OCI-LY7 (cell line): ENCODE measurements around the gene NUDCD3. TPM values are rescaled to one million over a fixed set of nuclear protein-coding genes. Genes with fewer than 3 reads are reported as not detected.

ENCODE experiments used
- BruUV-seq: library from RNA; stranded (reverse); fragments of 400-500 nt; replicated peaks from 2 replicates; lab custom pipeline; 2021; lab: Mats Ljungman, UMichigan
- CTCF ChIA-PET: fragments of 300-600 bp; sonication (Branson Sonifier 250); formaldehyde crosslinking; loops from one replicate; lab custom pipeline; 2022; ENCODE audit warnings: antibody characterized with exemption; ENCODE audit not compliant: unreplicated experiment; lab: Charles Lee
- POLR2A ChIA-PET: fragments of 300-600 bp; sonication (Branson Sonifier 250); formaldehyde crosslinking; loops from one replicate; lab custom pipeline; 2022; ENCODE audit warnings: antibody characterized with exemption; lab: Charles Lee
- DNase-seq: peaks from one replicate; pipeline ENCODE4 v3.0.0-alpha.2; 2015; ENCODE audit warnings: low spot score
- H2AFZ ChIP-seq: fragments of 200-600 bp; sonication (generic), shearing (Covaris generic); 2 replicates; pipeline ENCODE4 v1.6.1; 2014; ENCODE audit warnings: mild to moderate bottlenecking, antibody characterized with exemption, low read length, moderate library complexity
- H3K27ac ChIP-seq: fragments of 200-600 bp; sonication (generic); 2 replicates; pipeline ENCODE4 v1.5.1; 2014; ENCODE audit warnings: mixed run types, low read depth, mild to moderate bottlenecking, moderate library complexity, low read length, inconsistent platforms; ENCODE audit not compliant: poor library complexity, severe bottlenecking
- H3K36me3 ChIP-seq: fragments of 200-600 bp; sonication (generic); 2 replicates; pipeline ENCODE4 v1.6.1; 2014; ENCODE audit warnings: mild to moderate bottlenecking, antibody characterized with exemption, low read length, moderate library complexity, mixed read lengths; ENCODE audit not compliant: insufficient read depth
- H3K4me1 ChIP-seq: fragments of 200-600 bp; sonication (generic); 2 replicates; pipeline ENCODE4 v1.5.1; 2014; ENCODE audit warnings: mild to moderate bottlenecking, low read length; ENCODE audit not compliant: insufficient read depth, poor library complexity, severe bottlenecking
- H3K4me2 ChIP-seq: fragments of 200-600 bp; sonication (generic); 2 replicates; pipeline ENCODE4 v1.6.1; 2014; ENCODE audit warnings: mild to moderate bottlenecking, low read length
- H3K4me3 ChIP-seq: fragments of 200-600 bp; sonication (generic); 2 replicates; pipeline ENCODE4 v1.5.1; 2014; ENCODE audit warnings: mild to moderate bottlenecking, low read depth, low read length; ENCODE audit not compliant: poor library complexity, severe bottlenecking
- H3K79me2 ChIP-seq: fragments of 200-600 bp; sonication (generic); 2 replicates; pipeline ENCODE4 v1.6.1; 2016; ENCODE audit warnings: low read depth, mild to moderate bottlenecking, low read length, moderate library complexity, mixed read lengths; ENCODE audit not compliant: insufficient read depth
- H3K9me2 ChIP-seq: fragments of 200-600 bp; sonication (generic); 2 replicates; pipeline ENCODE4 v1.6.1; 2016; ENCODE audit warnings: mild to moderate bottlenecking, low read length, mixed read lengths; ENCODE audit not compliant: insufficient read depth
- H3K9me3 ChIP-seq: fragments of 200-600 bp; sonication (generic); 2 replicates; pipeline ENCODE4 v1.6.1; 2014; ENCODE audit warnings: mild to moderate bottlenecking, mixed run types, low read length, mixed read lengths
- H4K20me1 ChIP-seq: fragments of 200-600 bp; sonication (generic); 2 replicates; pipeline ENCODE4 v1.6.1; 2014; ENCODE audit warnings: mild to moderate bottlenecking, antibody characterized with exemption, low read length, moderate library complexity, mixed read lengths; ENCODE audit not compliant: insufficient read depth
- CTCF ChIP-seq: fragments of 200-600 bp; sonication (generic); conservative IDR thresholded peaks from 2 replicates; pipeline ENCODE4 v1.5.1; 2014; ENCODE audit warnings: mild to moderate bottlenecking, antibody characterized with exemption, low read length, moderate library complexity, mixed read lengths
- EZH2phosphoT487 ChIP-seq: fragments of 200-600 bp; sonication (generic); IDR thresholded peaks from 2 replicates; pipeline ENCODE4 v1.6.1; 2018; ENCODE audit warnings: low read depth, borderline replicate concordance, mild to moderate bottlenecking, mixed run types, antibody characterized with exemption, low read length, moderate library complexity, mixed read lengths
- intact Hi-C: fragments of 100-400 bp; cut with micrococcal nuclease; formaldehyde crosslinking; loops from one replicate; pipeline ENCODE4 v1.10.0; 2022; ENCODE audit not compliant: unreplicated experiment
- total RNA-seq, 2 experiments: library from RNA; depleted of rRNA in 1 of 2; stranded (reverse); fragments of >200 nt in 1 of 2; shearing (Covaris generic) in 1 of 2; gene quantifications; 2 replicates each; pipeline ENCODE4 v1.2.3, GENCODE V29; 2014 to 2022

Gene NUDCD3
- total RNA-seq, 2 experiments from 2014 or later = 57.0 to 108 TPM

- intact Hi-C loops = loop anchor here (1.0 kb wide), 1 partner anchor 29 kb away; no protein-coding TSS in a partner anchor
- H4K20me1 ChIP-seq = no peaks in the 10 kb centered on the region
- H3K9me3 ChIP-seq = no peaks in the 10 kb centered on the region
- peak overlapping the region; percentile 57 for H3K4me3 ChIP-seq
- POLR2A ChIA-PET = interaction anchor here (0.5 to 1.9 kb wide), 3 partner anchors 12 to 1350 kb away, joined by 3 to 9 read pairs (median 3); no protein-coding TSS in a partner anchor
- no TSS peak for BruUV-seq
- H3K4me1 ChIP-seq = peaks cover 65% of the 10 kb centered on the region
- H3K36me3 ChIP-seq = peaks cover 51% of the 10 kb centered on the region
- H3K79me2 ChIP-seq = peaks cover 72% of the 10 kb centered on the region
- CTCF ChIA-PET = no interaction called here
- peak overlapping the region; percentile 83 for H3K27ac ChIP-seq
- H2AFZ ChIP-seq = no peak overlapping the region
- no peaks in the 10 kb centered on the region for H3K9me2 ChIP-seq
- DNase-seq = peak; percentile 89
- peak overlapping the region; percentile 72 for H3K4me2 ChIP-seq
- TF ChIP-seq CTCF = no peak
- no peak for TF ChIP-seq EZH2phosphoT487
These were observed 30.1 kb downstream of the NUDCD3 start for GRCh38 chr7:44460325-44460724.

DNA sequence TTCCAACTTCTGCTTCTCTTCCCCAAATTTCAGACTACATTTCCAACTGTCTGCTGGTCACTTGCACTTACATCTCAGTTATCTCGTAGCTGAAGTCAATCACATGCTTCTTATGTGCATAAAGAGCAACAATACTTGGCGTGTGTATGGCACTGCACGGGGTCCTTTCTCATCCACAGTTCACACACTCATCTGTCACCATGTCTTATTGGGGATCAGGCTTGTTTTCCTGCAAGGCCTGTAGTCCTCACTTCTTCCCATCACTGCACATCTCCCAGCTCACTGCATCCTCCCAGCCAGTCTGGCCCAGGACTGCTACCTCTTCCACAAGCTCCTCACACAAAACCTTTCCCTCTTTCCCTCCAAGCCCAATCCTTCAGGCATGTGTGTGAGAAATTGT, 35.3 kb downstream of the NUDCD3 start:
- TF ChIP-seq CTCF (no peak), EZH2phosphoT487 (no peak)

DNA sequence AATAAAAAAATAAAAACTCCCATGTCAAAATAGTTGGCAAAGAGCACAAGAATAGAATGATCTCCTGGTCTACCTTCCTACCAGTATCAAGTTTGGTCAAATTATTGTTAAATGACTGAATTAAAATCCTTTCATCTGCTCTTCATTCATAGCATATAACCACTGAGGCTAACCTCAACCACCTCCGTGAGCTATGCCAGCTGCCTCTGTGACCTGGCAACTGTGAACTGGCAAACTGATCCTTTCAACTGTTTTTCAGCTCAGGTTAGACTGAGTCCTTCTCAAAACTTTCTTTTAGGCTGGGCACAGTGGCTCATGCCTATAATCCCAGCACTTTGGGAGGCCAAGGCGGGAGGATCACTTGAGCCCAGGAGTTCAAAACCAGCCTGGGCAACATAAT, 36.1 kb downstream of the NUDCD3 start:
- Histone ChIP-seq H3K4me1 (peaks cover 29% of the 10 kb centered on the region), H3K9me2 (no peaks in the 10 kb centered on the region), H3K79me2 (peaks cover 51% of the 10 kb centered on the region), H3K4me3 (no peak overlapping the region), H3K4me2 (no peak overlapping the region), H3K36me3 (peaks cover 76% of the 10 kb centered on the region), H4K20me1 (no peaks in the 10 kb centered on the region), H3K9me3 (no peaks in the 10 kb centered on the region), H3K27ac (no peak overlapping the region), H2AFZ (no peak overlapping the region)
- no peak for DNase-seq
- intact Hi-C loops = no loop called here
- TF ChIP-seq EZH2phosphoT487 (no peak), CTCF (no peak)
- ChIA-PET CTCF (interaction anchor here (0.7 kb wide), 1 partner anchor 213 kb away, joined by 3 read pairs; no protein-coding TSS in a partner anchor), POLR2A (interaction anchor here (1.1 kb wide), 2 partner anchors 19 to 119 kb away, joined by 3 read pairs; partner anchors contain the start of gene DDX56)
- BruUV-seq = no TSS peak

More for the DNA sequence above, 35.3 kb downstream of the NUDCD3 start:
- no peaks in the 10 kb centered on the region for H4K20me1 ChIP-seq
- H3K9me3 ChIP-seq = no peaks in the 10 kb centered on the region
- peaks cover 74% of the 10 kb centered on the region for H3K36me3 ChIP-seq
- intact Hi-C loops = no loop called here
- peaks cover 29% of the 10 kb centered on the region for H3K4me1 ChIP-seq
- POLR2A ChIA-PET = interaction anchor here (0.5 to 0.7 kb wide), 2 partner anchors 12 to 87 kb away, joined by 3 to 4 read pairs; no protein-coding TSS in a partner anchor
- no peak overlapping the region for H3K4me3 ChIP-seq
- H2AFZ ChIP-seq = no peak overlapping the region
- peaks cover 51% of the 10 kb centered on the region for H3K79me2 ChIP-seq
- no peak overlapping the region for H3K27ac ChIP-seq
- no peaks in the 10 kb centered on the region for H3K9me2 ChIP-seq
- CTCF ChIA-PET = no interaction called here
- no TSS peak for BruUV-seq
- no peak overlapping the region for H3K4me2 ChIP-seq
- DNase-seq = no peak
